Measurements from ENCODE around the gene UNC5B.

Gene UNC5B

DNA sequence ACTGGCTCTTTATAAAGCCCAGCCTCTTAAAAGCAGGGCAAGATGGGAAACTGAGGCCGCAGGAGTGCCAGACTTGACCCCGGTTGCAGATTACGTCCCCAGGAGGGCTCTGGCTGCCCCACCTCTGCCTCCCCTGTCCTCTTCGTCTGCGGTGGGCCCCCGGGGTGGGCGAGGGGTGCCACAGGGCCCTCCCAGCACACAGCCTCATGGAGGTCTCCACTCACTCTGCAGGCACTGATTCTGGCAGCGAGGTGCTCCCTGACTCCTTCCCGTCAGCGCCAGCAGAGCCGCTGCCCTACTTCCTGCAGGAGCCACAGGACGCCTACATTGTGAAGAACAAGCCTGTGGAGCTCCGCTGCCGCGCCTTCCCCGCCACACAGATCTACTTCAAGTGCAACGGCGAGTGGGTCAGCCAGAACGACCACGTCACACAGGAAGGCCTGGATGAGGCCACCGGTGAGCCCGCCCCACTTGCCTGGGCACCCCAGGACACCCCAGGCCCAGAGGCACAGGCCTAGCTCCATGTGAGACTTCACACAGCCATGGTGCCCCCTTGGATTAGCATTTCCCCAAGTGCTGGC, 67.3 kb downstream of the UNC5B start:
- peak overlapping the region in 2 of 11 experiments; percentile 30 to 33; a peak in 2 of 22 replicates for H3K9ac ChIP-seq
- H3K9me3 ChIP-seq (replicated peaks in 1 of 11) = no peaks in the 10 kb centered on the region
- peaks cover 0 to 12% (median 0%) of the 10 kb centered on the region in 11 experiments; a peak in 1 of 22 replicates for H4K20me1 ChIP-seq
- no peak overlapping the region for H3K4me3 ChIP-seq
- no peak for TF ChIP-seq Cebpa-rat (IDR thresholded peaks at IDR 0.05)
- no peaks in the 10 kb centered on the region for H3K36me3 ChIP-seq
- H3K4me2 ChIP-seq = peak overlapping the region; percentile 37 to 83 (median 70)
- peak overlapping the region in 4 of 11 experiments; percentile 15 to 61 (median 21); a peak in 4 of 22 replicates for H3K27ac ChIP-seq
- no peaks in the 10 kb centered on the region for H3K27me3 ChIP-seq
- H3K4me1 ChIP-seq = peaks cover 38 to 62% (median 57%) of the 10 kb centered on the region in 10 experiments

DNA sequence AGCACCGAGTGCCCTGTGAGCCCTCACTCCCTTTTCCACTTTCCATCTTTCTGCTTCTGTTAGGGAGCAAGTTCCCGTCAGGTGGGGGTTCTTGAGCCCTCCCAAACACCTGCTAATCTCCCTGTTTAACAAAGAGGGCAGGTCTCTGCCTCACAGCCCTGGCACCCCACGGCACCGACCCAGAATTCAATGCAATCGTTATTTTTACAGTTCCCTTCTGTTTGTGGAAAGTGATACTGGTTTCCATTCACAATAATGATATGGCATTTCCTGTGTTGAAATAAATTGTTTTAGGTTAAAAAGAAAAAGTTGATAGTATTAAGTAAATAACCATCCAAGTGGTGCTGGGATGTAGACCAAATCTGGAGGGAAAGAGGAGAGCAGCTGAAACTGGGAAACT, 67.8 kb downstream of the UNC5B start:
- Histone ChIP-seq H3K9me3 (replicated peaks in 1 of 11) (no peaks in the 10 kb centered on the region), H3K4me1 (peaks cover 32 to 59% (median 52%) of the 10 kb centered on the region in 10 experiments), H3K36me3 (no peaks in the 10 kb centered on the region), H3K27me3 (no peaks in the 10 kb centered on the region), H3K27ac (peak overlapping the region in 9 of 11 experiments; percentile 17 to 61 (median 53); a peak in 14 of 22 replicates), H3K9ac (peak overlapping the region in 9 of 11 experiments; percentile 8 to 51 (median 25); a peak in 9 of 22 replicates), H3K4me3 (no peak overlapping the region), H3K4me2 (peak overlapping the region; percentile 37 to 83 (median 70)), H4K20me1 (peaks cover 0 to 13% (median 0%) of the 10 kb centered on the region in 11 experiments; a peak in 1 of 22 replicates)
- TF ChIP-seq Cebpa-rat (IDR thresholded peaks at IDR 0.05) = no peak

GRCh38 chr10:71280825-71281224, 68.5 kb downstream of the UNC5B start:
- peak overlapping the region; percentile 37 to 83 (median 70) for H3K4me2 ChIP-seq
- H3K27me3 ChIP-seq = no peaks in the 10 kb centered on the region
- no peak overlapping the region for H3K4me3 ChIP-seq
- no peaks in the 10 kb centered on the region for H3K36me3 ChIP-seq
- peaks cover 0 to 13% (median 0%) of the 10 kb centered on the region in 11 experiments; a peak in 1 of 22 replicates for H4K20me1 ChIP-seq
- peak overlapping the region in 9 of 11 experiments; percentile 17 to 61 (median 53); a peak in 14 of 22 replicates for H3K27ac ChIP-seq
- H3K9ac ChIP-seq = peak overlapping the region; percentile 8 to 51 (median 25); a peak in 10 of 22 replicates
- no peaks in the 10 kb centered on the region for H3K9me3 ChIP-seq (replicated peaks in 1 of 11)
- H3K4me1 ChIP-seq = peaks cover 27 to 61% (median 49%) of the 10 kb centered on the region in 10 experiments
- no peak for TF ChIP-seq Cebpa-rat (IDR thresholded peaks at IDR 0.05)

DNA sequence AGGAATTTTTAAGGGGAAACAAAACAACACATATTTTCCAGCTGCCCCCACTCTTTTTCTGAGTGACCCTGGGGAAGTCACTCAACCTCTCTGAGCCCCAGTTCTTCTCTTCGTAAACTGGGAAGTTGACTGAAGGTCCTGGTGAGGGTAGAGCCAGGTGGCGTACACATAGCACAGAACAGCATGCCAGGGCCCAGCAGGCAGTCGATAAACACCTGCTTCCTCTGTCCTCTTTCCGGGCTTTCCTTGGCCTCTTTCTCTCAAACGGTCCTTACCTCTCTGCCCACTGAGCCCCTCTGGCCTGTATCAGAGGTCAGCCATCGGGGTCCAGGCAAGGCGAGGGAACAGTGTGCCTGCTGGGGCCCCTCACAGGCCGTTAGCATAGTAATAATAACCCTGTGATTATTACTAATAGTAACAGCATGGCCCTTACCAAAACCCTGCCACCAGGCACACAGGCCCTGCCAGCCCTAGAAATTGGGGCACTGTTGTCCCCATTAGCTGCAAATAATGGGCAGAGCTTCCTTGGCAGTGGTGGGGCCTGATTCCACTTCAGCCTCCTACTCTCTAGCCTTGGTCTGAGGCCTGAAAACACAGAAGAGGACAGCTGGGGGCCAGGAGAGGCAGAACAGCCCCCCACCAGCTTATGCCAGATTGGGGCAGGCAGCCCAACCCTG, 69.4 kb downstream of the UNC5B start:
- Histone ChIP-seq H3K4me3 (no peak overlapping the region), H3K27ac (0 out of 22 replicates have a peak overlapping the region, but pooled peaks of 1 of the 11 experiments have one; percentile 12), H3K27me3 (no peaks in the 10 kb centered on the region), H3K9me3 (replicated peaks in 1 of 11) (no peaks in the 10 kb centered on the region), H3K9ac (peak overlapping the region in 1 of 11 experiments; percentile 44; a peak in 1 of 22 replicates), H4K20me1 (peaks cover 0 to 13% (median 0%) of the 10 kb centered on the region in 11 experiments; a peak in 1 of 22 replicates), H3K36me3 (no peaks in the 10 kb centered on the region), H3K4me1 (peaks cover 27 to 63% (median 52%) of the 10 kb centered on the region in 10 experiments), H3K4me2 (peak overlapping the region in 9 of 11 experiments; percentile 5 to 62 (median 47); a peak in 15 of 22 replicates)
- TF ChIP-seq Cebpa-rat (IDR thresholded peaks at IDR 0.05) = no peak

DNA sequence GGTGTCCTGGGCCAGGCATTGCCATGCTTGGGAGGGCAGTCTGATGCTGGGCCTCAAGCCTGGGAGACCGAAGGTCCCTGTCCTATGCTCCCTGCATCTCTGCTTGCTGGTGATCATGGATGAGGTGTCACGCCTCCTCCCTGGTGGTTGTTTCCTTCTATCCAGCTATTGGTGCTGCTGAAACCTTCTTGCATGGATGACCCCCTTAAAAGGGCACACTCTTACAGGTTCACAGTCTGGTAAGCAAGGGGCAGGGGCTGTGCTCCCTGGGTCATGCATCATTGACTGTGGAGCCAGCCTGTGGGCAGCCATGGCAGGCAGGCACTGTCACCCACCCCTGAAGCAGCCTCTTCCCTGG, 69.9 kb downstream of the UNC5B start:
- H3K4me3 ChIP-seq = no peak overlapping the region
- H3K4me2 ChIP-seq = peak overlapping the region in 9 of 11 experiments; percentile 5 to 62 (median 47); a peak in 16 of 22 replicates
- no peaks in the 10 kb centered on the region for H3K36me3 ChIP-seq
- TF ChIP-seq Cebpa-rat (IDR thresholded peaks at IDR 0.05) = no peak
- no peaks in the 10 kb centered on the region for H3K9me3 ChIP-seq (replicated peaks in 1 of 11)
- no peaks in the 10 kb centered on the region for H3K27me3 ChIP-seq
- peak overlapping the region in 1 of 11 experiments; percentile 12; a peak in 1 of 22 replicates for H3K27ac ChIP-seq
- H3K4me1 ChIP-seq = peaks cover 27 to 68% (median 57%) of the 10 kb centered on the region in 10 experiments
- peak overlapping the region in 1 of 11 experiments; percentile 44; a peak in 1 of 22 replicates for H3K9ac ChIP-seq
- H4K20me1 ChIP-seq = peaks cover 0 to 11% (median 0%) of the 10 kb centered on the region in 11 experiments; a peak in 1 of 22 replicates

DNA sequence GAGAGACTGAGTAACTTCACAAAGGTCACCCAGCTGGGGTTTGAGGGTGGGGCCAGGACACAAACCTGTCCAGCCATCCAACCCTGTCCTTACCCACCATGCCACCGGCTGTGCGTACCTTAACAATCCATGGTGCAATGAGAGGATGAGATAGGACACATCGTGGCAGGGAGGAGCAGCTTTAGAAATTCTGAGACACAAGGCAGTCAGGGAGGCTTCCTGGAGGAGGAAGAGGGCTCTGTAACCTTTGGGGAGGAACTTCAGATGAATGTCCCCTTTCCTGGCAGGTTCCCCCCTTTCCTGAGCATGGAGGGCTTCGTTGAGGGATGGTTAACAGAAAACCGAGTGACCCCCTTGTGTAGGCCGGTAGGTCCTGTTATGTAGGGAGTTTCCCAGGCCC, 71.0 kb downstream of the UNC5B start:
- H3K4me1 ChIP-seq = peaks cover 24 to 71% (median 57%) of the 10 kb centered on the region in 10 experiments
- H3K27ac ChIP-seq = no peak overlapping the region
- no peaks in the 10 kb centered on the region for H3K27me3 ChIP-seq
- TF ChIP-seq Cebpa-rat (IDR thresholded peaks at IDR 0.05) = no peak
- no peaks in the 10 kb centered on the region for H3K36me3 ChIP-seq
- no peak overlapping the region; a peak in 1 of 22 replicates for H3K9ac ChIP-seq
- H3K9me3 ChIP-seq (replicated peaks in 1 of 11) = no peaks in the 10 kb centered on the region
- H4K20me1 ChIP-seq = peaks cover 0 to 6% (median 0%) of the 10 kb centered on the region in 11 experiments; a peak in 1 of 22 replicates
- H3K4me2 ChIP-seq = no peak overlapping the region
- H3K4me3 ChIP-seq = no peak overlapping the region

GRCh38 chr10:71283876-71284275, 71.5 kb downstream of the UNC5B start:
- TF ChIP-seq Cebpa-rat (IDR thresholded peaks at IDR 0.05) = no peak
- Histone ChIP-seq H3K4me3 (no peak overlapping the region), H3K9ac (no peak overlapping the region), H4K20me1 (peaks cover 0 to 6% (median 0%) of the 10 kb centered on the region in 11 experiments; a peak in 1 of 22 replicates), H3K9me3 (replicated peaks in 1 of 11) (no peaks in the 10 kb centered on the region), H3K36me3 (no peaks in the 10 kb centered on the region), H3K27ac (no peak overlapping the region), H3K4me1 (peaks cover 19 to 71% (median 53%) of the 10 kb centered on the region in 10 experiments), H3K4me2 (no peak overlapping the region), H3K27me3 (no peaks in the 10 kb centered on the region)

GRCh38 chr10:71284544-71285179, 72.3 kb downstream of the UNC5B start:
- Histone ChIP-seq H3K27me3 (no peaks in the 10 kb centered on the region), H3K4me1 (peaks cover 14 to 71% (median 53%) of the 10 kb centered on the region in 10 experiments), H4K20me1 (peaks cover 0 to 6% (median 0%) of the 10 kb centered on the region in 11 experiments; a peak in 1 of 22 replicates), H3K36me3 (no peaks in the 10 kb centered on the region), H3K27ac (no peak overlapping the region), H3K9ac (no peak overlapping the region), H3K4me2 (no peak overlapping the region), H3K4me3 (no peak overlapping the region), H3K9me3 (replicated peaks in 1 of 11) (no peaks in the 10 kb centered on the region)
- no peak for TF ChIP-seq Cebpa-rat (IDR thresholded peaks at IDR 0.05)

Data from BLaER1 treated with 17β-estradiol and CSF1 and Interleukin-3, amounts not matched to agents 10 nM and 100 nM (cell line).